HepG2 (cell line): ENCODE measurements around the gene ZNF557. TPM values are rescaled to one million over a fixed set of nuclear protein-coding genes. Genes with fewer than 3 reads are reported as not detected.

Experiments
- ATAC-seq: fragments of 200-7000 bp; cut with Tn5 transposase; 3 replicates; pipeline ENCODE4 v1.9.1; 2020; ENCODE audit warnings: mild to moderate bottlenecking, moderate library complexity
- BruUV-seq: library from RNA; stranded (reverse); fragments of 400-500 nt; replicated peaks from 2 replicates; lab custom pipeline; 2021; lab: Mats Ljungman, UMichigan
- CTCF ChIA-PET: fragments of 300-600 bp; formaldehyde crosslinking; extraction: SDS; loops from one replicate; lab custom pipeline; 2021; ENCODE audit warnings: low total read pairs, inconsistent platforms, low intra/inter-chr PET ratio; lab: Yijun Ruan, JAX
- POLR2A ChIA-PET: fragments of 350-600 bp; sonication (Branson Sonifier 250); formaldehyde crosslinking; loops from one replicate; lab custom pipeline; 2020; ENCODE audit warnings: antibody characterized with exemption, inconsistent platforms; lab: Yijun Ruan, JAX
- DNase-seq: peaks from one replicate; pipeline ENCODE4 v3.0.0-alpha.2; 2015; ENCODE audit warnings: low spot score
- FAIRE-seq: peaks from 3 replicates; lab custom pipeline; 2011; peaks lifted over from hg19 to GRCh38; lab: Jason Lieb, UNC
- H2AFZ ChIP-seq: one replicate; pipeline ENCODE4 v1.6.1; 2011; ENCODE audit warnings: low read length, inconsistent platforms
- H3K27ac ChIP-seq: fragments of 300-600 bp; 3 replicates; pipeline ENCODE4 v1.8.0; 2011; ENCODE audit warnings: mixed run types, mild to moderate bottlenecking, mixed read lengths, low read length, inconsistent platforms; ENCODE audit not compliant: insufficient read depth; ENCODE audit errors: extremely low read length
- H3K27me3 ChIP-seq, 2 experiments: fragments of 200-600 bp in 1 of 2; 2 replicates in 1 of 2; 3 replicates in 1 of 2; pipeline versions ENCODE4 v1.6.0 to v1.8.0; 2011; ENCODE audit warnings: low read length in 2 of 2, mild to moderate bottlenecking in 2 of 2, moderate library complexity in 2 of 2, inconsistent platforms in 1 of 2; ENCODE audit not compliant: insufficient read depth in 2 of 2, control insufficient read depth in 1 of 2
- H3K36me3 ChIP-seq, 2 experiments: fragments of 200-600 bp in 1 of 2; replicated peaks in 1 of 2; 2 replicates in 1 of 2; 3 replicates in 1 of 2; pipeline versions ENCODE4 v1.5.1 to v1.8.0; 2011; ENCODE audit warnings: low read length in 2 of 2, inconsistent platforms in 1 of 2; ENCODE audit not compliant: insufficient read depth in 2 of 2, control insufficient read depth in 1 of 2
- H3K4me1 ChIP-seq: 2 replicates; pipeline ENCODE4 v1.5.1; 2012; ENCODE audit warnings: low read length, inconsistent platforms; ENCODE audit not compliant: insufficient read depth
- H3K4me2 ChIP-seq: 2 replicates; pipeline ENCODE4 v1.6.0; 2011; ENCODE audit warnings: low read depth, low read length, inconsistent platforms
- H3K4me3 ChIP-seq, 3 experiments: fragments of 200-600 bp in 1 of 3; sonication (generic), shearing (Covaris generic) in 1 of 3; replicated peaks in 1 of 3; 2 replicates each; pipeline ENCODE4 v1.5.1; 2011 to 2016; ENCODE audit warnings: low read length in 3 of 3, inconsistent platforms in 2 of 3, low read depth in 2 of 3, mild to moderate bottlenecking in 2 of 3, control low read depth in 1 of 3, mixed read lengths in 1 of 3; ENCODE audit not compliant: insufficient read depth in 1 of 3
- H3K79me2 ChIP-seq: one replicate; pipeline ENCODE4 v1.6.1; 2011; ENCODE audit warnings: low read length, inconsistent platforms; ENCODE audit not compliant: insufficient read depth
- H3K9ac ChIP-seq: 2 replicates; pipeline ENCODE4 v1.6.0; 2011; ENCODE audit warnings: mild to moderate bottlenecking, low read depth, low read length, inconsistent platforms; ENCODE audit not compliant: insufficient read depth
- H3K9me3 ChIP-seq: 2 replicates; pipeline ENCODE4 v1.5.1; 2012; ENCODE audit warnings: mild to moderate bottlenecking, low read length
- H4K20me1 ChIP-seq: 2 replicates; pipeline ENCODE4 v1.6.0; 2011; ENCODE audit warnings: inconsistent platforms, mild to moderate bottlenecking, low read length, moderate library complexity; ENCODE audit not compliant: insufficient read depth
- DNMT1 ChIP-seq: sonication (generic); formaldehyde crosslinking; IDR thresholded peaks from 2 replicates; pipeline ENCODE4 v1.5.1; 2020; ENCODE audit warnings: mild to moderate bottlenecking, missing genetic modification reagents
- KAT7 ChIP-seq: IDR thresholded peaks from 2 replicates; pipeline ENCODE4 v1.6.1; 2018; ENCODE audit warnings: borderline replicate concordance, missing compliant biosample characterization
- KMT2B ChIP-seq: IDR thresholded peaks from 2 replicates; pipeline ENCODE4 v1.6.1; 2016; ENCODE audit warnings: missing genetic modification reagents, missing compliant biosample characterization
- ZNF607 ChIP-seq: sonication (generic); formaldehyde crosslinking; IDR thresholded peaks from 2 replicates; pipeline ENCODE4 v1.5.1; 2020; ENCODE audit warnings: missing genetic modification reagents, mild to moderate bottlenecking, borderline replicate concordance
- WGBS: methylation state at CpG from one replicate; pipeline ENCODE4 v1.1.6; 2017; ENCODE audit warnings: low lambda C conversion rate; 5-methylcytosine and 5-hydroxymethylcytosine counted together
- in situ Hi-C: cut with HindIII; loops from 2 replicates; pipeline ENCODE4 v1.10.0; 2017; ENCODE audit warnings: low pct_unique_long_range_greater_than_20kb; ENCODE audit not compliant: extremely low pct_ligation_motif_present
- intact Hi-C: fragments of 100-400 bp; cut with micrococcal nuclease; formaldehyde crosslinking; loops from one replicate; pipeline ENCODE4 v1.10.0; 2022; ENCODE audit not compliant: unreplicated experiment
- polyA plus RNA-seq, 8 experiments: library from polyadenylated mRNA; depleted of rRNA in 3 of 8; stranded (reverse) in 7 of 8; unstranded in 1 of 8; fragments of >200 nt; fragmentation: Illumina TruSeq in 4 of 8; extraction: Trizol in 4 of 8; gene quantifications; 2 replicates each; pipeline versions ENCODE4 v1.2.1 to v1.2.3, GENCODE V29; 2011 to 2016; ENCODE audit warnings: low read depth in 4 of 8, missing spikeins in 1 of 8, mixed read lengths in 1 of 8; ENCODE audit not compliant: insufficient read depth in 1 of 8
- total RNA-seq, 5 experiments: library from RNA; depleted of rRNA; stranded (reverse); fragments of >200 nt; fragmentation: Illumina TruSeq; extraction: Trizol; gene quantifications; 2 replicates each; pipeline ENCODE4 v1.2.3, GENCODE V29; 2016; ENCODE audit warnings: low read depth in 1 of 5
- TF ChIP-seq, protein P1 (sequence below): sonication (generic); formaldehyde crosslinking; IDR thresholded peaks from 2 replicates; pipeline ENCODE4 v1.4.0; 2020; ENCODE audit warnings: low read depth, missing genetic modification reagents

The ZNF557 gene
- total and polyA plus RNA-seq, 2 of the 13 experiments (the other 11 are each of a cell fraction or from before 2014, with no cell fraction given), result 2.1 to 7.8 TPM

DNA sequence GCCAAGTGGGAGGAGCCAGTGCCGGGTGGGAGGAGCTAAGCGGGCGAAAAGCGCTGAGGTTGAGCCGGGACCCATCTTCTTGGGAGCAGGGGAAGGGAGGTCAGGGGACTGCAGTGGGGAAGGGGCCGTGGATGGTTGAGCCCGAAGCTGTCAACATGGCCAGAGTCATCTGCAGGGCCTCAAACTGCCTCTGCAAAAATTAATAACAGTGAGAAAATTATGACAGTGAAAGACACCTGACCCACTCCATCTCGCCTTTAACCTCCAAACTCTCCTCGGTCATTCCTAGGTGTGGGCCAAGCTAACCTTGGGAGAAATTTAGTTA is 30.1 kb downstream of the ZNF557 start:
- no peaks in the 10 kb centered on the region for H3K36me3 ChIP-seq
- FAIRE-seq, result no peak
- ChIA-PET CTCF (interaction anchor here (0.9 kb wide), 1 partner anchor 10 kb away, joined by 3 read pairs; no protein-coding TSS in a partner anchor), POLR2A (interaction anchor here (0.5 to 1.4 kb wide), 10 partner anchors 30 to 705 kb away, joined by 3 to 32 read pairs (median 3); partner anchors contain the start of gene ZNF557)
- DNase-seq, result no peak
- no peaks in the 10 kb centered on the region for H3K27me3 ChIP-seq
- H3K27ac ChIP-seq, result peak overlapping the region; percentile 82
- TF ChIP-seq ZNF607 (no peak), DNMT1 (0 out of 2 replicates have a peak, but pooled peaks have one; percentile 9), KMT2B (CRISPR knock-in tag) (0 out of 2 replicates have a peak, but pooled peaks have one; percentile 2), KAT7 (0 out of 2 replicates have a peak, but pooled peaks have one; percentile 10)
- TF ChIP-seq, protein P1, sequence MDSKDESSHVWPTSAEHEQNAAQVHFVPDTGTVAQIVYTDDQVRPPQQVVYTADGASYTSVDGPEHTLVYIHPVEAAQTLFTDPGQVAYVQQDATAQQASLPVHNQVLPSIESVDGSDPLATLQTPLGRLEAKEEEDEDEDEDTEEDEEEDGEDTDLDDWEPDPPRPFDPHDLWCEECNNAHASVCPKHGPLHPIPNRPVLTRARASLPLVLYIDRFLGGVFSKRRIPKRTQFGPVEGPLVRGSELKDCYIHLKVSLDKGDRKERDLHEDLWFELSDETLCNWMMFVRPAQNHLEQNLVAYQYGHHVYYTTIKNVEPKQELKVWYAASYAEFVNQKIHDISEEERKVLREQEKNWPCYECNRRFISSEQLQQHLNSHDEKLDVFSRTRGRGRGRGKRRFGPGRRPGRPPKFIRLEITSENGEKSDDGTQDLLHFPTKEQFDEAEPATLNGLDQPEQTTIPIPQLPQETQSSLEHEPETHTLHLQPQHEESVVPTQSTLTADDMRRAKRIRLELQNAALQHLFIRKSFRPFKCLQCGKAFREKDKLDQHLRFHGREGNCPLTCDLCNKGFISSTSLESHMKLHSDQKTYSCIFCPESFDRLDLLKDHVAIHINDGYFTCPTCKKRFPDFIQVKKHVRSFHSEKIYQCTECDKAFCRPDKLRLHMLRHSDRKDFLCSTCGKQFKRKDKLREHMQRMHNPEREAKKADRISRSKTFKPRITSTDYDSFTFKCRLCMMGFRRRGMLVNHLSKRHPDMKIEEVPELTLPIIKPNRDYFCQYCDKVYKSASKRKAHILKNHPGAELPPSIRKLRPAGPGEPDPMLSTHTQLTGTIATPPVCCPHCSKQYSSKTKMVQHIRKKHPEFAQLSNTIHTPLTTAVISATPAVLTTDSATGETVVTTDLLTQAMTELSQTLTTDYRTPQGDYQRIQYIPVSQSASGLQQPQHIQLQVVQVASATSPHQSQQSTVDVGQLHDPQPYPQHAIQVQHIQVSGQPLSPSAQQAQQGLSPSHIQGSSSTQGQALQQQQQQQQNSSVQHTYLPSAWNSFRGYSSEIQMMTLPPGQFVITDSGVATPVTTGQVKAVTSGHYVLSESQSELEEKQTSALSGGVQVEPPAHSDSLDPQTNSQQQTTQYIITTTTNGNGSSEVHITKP (CRISPR knock-in tag), result 0 out of 2 replicates have a peak, but pooled peaks have one; percentile 30
- 9% methylated on average over 9 of the region's 9 CpGs for WGBS
- H3K79me2 ChIP-seq, result no peaks in the 10 kb centered on the region
- peaks cover 37% of the 10 kb centered on the region for H3K4me1 ChIP-seq
- H3K4me2 ChIP-seq, result peak overlapping the region; percentile 95
- H3K9ac ChIP-seq, result peak overlapping the region; percentile 77
- intact Hi-C loops, result no loop called here
- no TSS peak for BruUV-seq
- H2AFZ ChIP-seq, result no peak overlapping the region
- peak overlapping the region; percentile 66 to 83 (median 77) for H3K4me3 ChIP-seq
- H4K20me1 ChIP-seq, result no peaks in the 10 kb centered on the region
- in situ Hi-C loops, result no loop called here
- peaks cover 6% of the 10 kb centered on the region; the same call in 1 of the 2 replicates for H3K9me3 ChIP-seq
- no peak for ATAC-seq
